GM18499 (cell line): Measurements from ENCODE around the gene TRIO.
A peak's percentile ranks its signal among the peaks of the same experiment; 100 is the strongest.
"Not testable (repeated sequence)": the region's sequence is repeated elsewhere in the genome, so short reads cannot be mapped to it uniquely, and the experiment has no call there.

Experiments
- ATAC-seq: cut with Tn5 transposase; IDR thresholded peaks from one replicate; pipeline ENCODE4 v1.9.1; 2021; ENCODE audit warnings: moderate number of reproducible peaks; ENCODE audit not compliant: insufficient read depth, unreplicated experiment

The TRIO gene

GRCh38 chr5:14142827-14143545 is at the start of gene TRIO:
Gene TRIO, plus strand, starts transcription at chr5:14143342. Its CDS starts 384 bp downstream, at chr5:14143726.
- no peak for ATAC-seq

DNA sequence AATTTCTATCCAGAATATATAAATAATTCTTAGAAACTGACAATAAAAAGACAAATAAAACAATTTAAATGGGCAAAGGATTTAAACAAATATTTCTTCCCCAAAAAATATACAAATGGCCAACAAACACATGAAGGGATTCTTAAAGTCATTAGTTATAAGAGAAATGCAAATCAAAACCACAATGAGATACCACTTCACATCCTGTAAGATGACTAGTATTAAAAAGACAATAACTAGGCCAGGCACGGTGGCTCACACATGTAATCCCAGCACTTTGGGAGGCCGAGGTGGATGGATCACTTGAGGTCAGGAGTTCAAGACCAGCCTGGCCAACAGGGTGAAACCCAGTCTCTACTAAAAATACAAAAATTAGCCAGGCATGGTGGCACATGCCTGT is 45.8 kb upstream of the TRIO start:
- not testable (repeated sequence) for ATAC-seq

GRCh38 chr5:14097998-14098471 is 45.1 kb upstream of the TRIO start:
- no peak for ATAC-seq

DNA sequence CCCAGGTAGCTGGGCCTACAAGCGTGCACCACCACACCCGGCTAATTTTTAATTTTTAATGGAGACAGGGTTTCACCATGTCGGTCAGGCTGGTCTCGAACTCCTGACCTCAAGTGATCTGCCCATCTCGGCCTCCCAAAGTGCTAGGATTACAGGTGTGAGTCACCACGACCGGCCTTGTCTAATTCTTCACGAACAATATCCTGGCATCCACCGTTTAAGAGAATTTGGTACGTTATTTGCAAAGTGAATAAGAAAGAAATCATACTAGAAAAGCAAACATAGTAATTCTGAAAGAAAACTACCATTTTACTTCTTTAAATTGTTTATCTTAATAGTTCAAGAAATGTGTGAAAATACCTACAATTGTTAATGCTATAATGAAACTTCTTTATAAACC is 42.9 kb upstream of the TRIO start:
- no peak for ATAC-seq

DNA sequence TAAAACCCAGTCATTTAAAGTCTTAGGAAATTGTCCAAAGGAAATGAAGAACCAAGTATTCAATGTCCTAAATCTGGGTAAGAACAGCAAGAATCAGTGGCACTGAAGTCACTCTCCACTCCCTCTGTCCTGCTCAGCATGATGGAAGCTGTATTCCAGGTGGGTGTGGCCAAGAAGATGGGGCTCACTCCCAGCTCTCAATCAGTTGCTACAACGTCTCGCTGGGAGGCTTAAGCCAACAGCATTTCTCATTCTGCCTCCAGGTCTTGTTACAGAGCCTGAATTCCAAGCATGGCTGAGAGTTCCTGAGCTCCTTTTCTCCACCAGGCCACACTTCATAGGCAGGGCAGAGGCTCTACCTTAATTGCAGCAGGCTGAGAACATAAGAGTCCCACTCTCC is 41.2 kb upstream of the TRIO start:
- ATAC-seq, result no peak

DNA sequence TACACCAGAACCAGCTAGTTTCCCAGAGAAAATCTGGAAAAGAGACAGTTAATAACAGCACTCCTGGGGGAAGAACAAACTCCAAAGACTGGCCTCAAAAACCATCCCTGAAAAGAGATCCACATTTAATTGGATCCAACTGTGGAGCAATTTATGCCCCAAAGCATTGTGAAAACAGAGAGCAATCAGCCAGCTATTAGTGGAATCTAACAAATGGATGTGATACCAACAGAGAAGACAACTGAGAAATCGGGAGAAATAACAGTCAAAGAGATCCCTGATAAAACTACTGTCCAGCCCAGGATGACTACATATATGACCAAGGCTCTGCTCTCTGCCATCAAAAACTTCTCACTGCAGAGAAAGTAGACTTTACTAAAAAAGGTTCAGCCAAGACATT is 40.5 kb upstream of the TRIO start:
- no peak for ATAC-seq

DNA sequence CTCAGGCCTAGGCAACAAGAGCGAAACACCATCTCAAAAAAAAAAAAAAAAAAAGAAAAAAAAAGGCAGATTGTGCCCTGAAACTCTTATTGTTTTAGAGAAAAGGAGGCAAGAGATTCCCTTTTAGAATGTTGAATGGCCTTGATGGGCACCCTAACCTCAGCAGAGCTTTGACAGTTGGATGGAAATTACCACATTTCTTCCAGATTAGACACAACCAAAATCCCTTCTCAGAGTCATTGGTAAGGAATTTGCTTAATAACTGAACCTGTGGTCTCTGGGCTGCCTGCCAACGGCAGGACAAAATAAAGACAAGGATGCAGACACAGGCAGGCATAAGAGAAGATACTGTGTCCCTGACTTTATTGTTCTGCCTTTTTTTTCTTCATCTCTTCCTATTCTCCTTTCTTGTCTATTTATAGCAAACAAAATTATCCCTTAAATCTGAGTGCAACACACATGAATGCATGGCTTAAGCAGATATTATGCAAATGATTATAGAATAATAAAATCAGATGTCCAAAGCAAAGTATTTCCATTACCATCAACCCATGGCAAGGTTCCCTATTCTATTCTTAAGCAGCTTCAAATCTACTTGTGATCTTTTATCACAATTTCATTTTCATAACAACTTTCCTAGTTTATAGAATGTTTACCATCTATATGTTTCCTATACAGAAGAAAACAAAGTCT is 37.3 kb upstream of the TRIO start:
- ATAC-seq, result no peak

DNA sequence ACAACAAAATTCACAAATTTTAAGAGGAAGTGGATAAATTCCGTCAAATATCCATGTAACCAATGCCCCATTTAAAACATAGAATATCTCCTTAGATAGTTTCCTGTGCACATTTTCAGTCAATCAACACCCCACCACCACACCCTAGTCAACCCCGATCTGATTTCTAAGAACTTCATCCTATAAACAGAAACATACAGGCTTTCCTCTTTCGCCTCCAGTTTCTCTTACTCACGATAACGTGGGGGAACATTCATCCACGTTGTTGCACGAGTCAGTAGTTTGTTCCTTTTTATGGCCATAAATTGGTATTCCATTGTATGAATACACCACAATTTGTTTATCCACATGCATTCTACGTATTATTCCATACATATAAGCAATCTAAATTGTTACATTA is 35.6 kb upstream of the TRIO start:
- ATAC-seq, result no peak

DNA sequence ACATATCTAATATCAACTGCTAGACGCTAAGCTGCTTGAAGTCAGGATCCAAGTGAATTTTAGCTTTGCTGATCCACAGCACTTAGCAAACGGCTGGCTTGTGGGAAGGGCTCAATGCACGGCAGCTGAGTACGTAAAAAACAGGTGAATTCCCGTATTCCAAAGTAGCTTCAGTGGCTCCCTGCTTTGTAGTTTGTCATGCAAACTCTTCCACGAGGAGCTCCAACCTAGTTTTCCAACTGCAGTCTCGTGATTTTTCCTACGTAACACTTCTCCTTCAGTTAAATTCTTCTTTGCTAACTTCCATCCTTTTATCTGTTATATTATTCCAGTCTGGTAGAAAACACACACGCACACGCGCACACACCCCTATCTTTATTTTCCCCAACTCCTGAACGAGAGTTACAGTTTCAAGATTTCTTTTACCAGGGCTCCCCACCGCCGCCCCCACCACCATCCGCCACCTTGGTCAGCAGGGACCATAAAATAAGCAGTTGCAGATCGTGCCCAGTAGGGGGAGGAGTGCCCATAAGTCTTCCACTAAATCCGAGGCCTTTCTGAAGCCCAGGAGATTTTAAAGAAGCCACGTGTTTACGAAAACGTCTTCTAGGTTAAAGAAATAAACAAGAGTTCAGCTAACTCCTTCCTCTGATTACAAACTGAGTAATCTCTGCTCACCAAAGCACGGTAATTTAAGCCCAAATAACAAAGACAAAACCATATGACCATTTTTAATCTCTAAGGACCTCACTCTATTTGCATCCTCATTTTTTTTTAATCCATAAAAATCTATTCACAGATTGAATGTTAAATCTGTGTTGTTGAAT is 34.8 kb upstream of the TRIO start:
- ATAC-seq, result peak; percentile 50

- peak; percentile 83 for ATAC-seq
Measured at GRCh38 chr5:14109041-14109747, 33.9 kb upstream of the TRIO start.

DNA sequence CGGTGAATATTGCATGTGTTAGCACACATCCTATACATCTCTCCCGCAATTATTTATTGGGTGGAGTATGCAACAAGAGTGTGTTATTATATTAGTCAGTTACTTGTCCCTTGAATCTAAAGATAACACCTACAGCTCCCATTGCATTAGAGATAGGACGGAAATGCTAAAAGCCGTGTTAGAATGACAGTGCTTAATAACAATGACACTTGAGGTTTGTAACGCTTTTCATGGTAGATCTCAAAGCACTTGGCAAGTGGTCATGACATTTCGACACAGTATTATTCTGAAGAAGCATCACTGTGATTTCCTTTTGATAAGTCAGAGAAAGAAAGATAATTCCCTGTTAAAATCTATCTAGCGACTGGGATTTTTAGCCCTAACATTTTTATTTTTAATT is 33.4 kb upstream of the TRIO start:
- no peak for ATAC-seq

DNA sequence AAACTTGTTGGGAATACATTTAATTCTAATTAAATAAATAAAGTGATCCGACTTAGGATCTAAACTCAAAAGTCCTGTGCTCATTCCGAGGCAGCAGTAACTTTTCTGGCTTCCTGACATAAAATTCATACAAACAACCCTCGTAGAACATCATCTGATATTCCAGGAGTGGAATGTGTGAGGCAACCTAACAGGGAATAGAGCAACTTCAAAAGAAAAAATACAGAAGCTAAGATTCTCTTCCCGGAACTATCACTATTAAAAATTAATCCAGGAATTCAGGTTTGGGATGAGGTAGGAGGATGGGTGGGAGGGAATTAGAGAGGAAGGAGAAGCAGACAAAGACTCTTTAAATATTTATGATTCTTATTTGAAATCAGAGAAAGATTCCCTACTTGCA is 32.9 kb upstream of the TRIO start:
- ATAC-seq, result no peak

- no peak for ATAC-seq
Measured at GRCh38 chr5:14110680-14111079, 32.5 kb upstream of the TRIO start.

- no peak for ATAC-seq
Measured at GRCh38 chr5:14112998-14113652, 30.0 kb upstream of the TRIO start.

- ATAC-seq, result no peak
Measured at GRCh38 chr5:14114615-14115251, 28.4 kb upstream of the TRIO start.

DNA sequence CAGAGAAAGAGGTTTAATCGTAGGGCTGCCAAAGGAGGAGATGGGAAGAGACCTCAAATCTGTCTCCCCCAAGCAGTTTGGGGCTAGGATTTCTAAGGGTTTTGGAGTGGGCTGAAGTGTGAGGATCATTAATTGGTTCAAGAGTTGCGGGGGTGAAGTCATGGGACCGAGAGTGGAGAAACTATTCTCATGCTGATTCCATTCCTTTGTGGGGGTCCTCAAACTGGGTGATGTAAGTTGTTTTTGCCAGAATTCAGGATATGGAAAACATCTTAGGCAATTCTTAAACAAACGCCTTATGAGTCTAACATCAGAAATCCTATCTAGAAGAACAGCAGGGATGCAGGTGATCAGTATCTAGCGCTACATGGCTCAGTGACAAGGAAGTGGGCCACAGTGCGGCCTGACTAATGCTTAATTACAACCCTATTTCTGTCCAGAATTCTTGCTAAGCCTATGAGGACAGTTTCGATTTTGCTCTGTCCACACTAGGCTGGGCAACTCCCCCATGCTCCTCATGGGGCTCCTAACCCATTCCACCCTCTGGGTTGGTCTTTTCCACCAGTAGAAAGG is 27.7 kb upstream of the TRIO start:
- ATAC-seq, result no peak

- no peak for ATAC-seq
Measured at GRCh38 chr5:14118551-14119320, 24.4 kb upstream of the TRIO start.

DNA sequence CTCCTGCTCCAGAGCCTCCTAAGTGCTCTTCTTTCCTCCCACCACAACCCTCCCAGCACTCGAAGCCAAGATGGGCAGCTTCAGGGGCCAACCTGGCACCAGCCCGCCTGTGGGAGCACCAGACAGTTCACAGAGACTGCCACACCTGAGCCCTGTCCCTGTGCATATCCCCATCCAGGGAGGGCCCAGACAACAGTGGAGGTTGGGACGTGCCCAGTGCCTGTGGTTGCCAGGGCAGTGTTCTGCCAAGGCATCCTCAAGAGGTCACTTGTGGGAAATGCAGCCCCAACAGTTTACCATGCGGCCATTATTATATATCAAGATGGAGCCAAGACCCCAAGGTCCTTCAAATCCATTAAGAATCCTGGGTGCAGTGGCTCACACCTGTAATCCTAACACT is 23.0 kb upstream of the TRIO start:
- ATAC-seq, result no peak
